Activated CD4-positive, alpha-beta T cell treated with anti-CD3 and anti-CD28 coated beads, Interleukin-2, amount 10 ng/mL, durations not matched to agents 7 days and 5 days (primary cell): Measurements from ENCODE around the gene KCNH1. TPM values are rescaled to one million over a fixed set of nuclear protein-coding genes. Genes with fewer than 3 reads are reported as not detected.

ENCODE experiments used
- CTCF ChIA-PET: fragments of 350-600 bp; sonication (Branson Sonifier 250); formaldehyde crosslinking; loops from one replicate; lab custom pipeline; 2021; ENCODE audit warnings: antibody characterized with exemption; lab: Charles Lee
- POLR2A ChIA-PET: fragments of 350-600 bp; sonication (Branson Sonifier 250); formaldehyde crosslinking; loops from one replicate; lab custom pipeline; 2021; ENCODE audit warnings: antibody characterized with exemption; lab: Charles Lee
- DNase-seq: peaks from one replicate; pipeline ENCODE4 v3.0.0-alpha.2; 2020
- H3K27ac Mint-ChIP-seq: one replicate; pipeline ENCODE4 v1.8.0; 2021; ENCODE audit warnings: mild to moderate bottlenecking, moderate library complexity, mixed read lengths
- H3K27me3 Mint-ChIP-seq: one replicate; pipeline ENCODE4 v1.8.0; 2021; ENCODE audit warnings: mixed read lengths
- H3K36me3 Mint-ChIP-seq: one replicate; pipeline ENCODE4 v1.8.0; 2021; ENCODE audit warnings: low read depth, mixed read lengths
- H3K4me1 Mint-ChIP-seq: one replicate; pipeline ENCODE4 v1.8.0; 2021; ENCODE audit warnings: mixed read lengths
- H3K4me3 Mint-ChIP-seq: one replicate; pipeline ENCODE4 v1.8.0; 2021; ENCODE audit warnings: mild to moderate bottlenecking, moderate library complexity, mixed read lengths
- H3K9me3 Mint-ChIP-seq: one replicate; pipeline ENCODE4 v1.8.0; 2021; ENCODE audit warnings: mixed read lengths
- total RNA-seq, 2 experiments: library from RNA; stranded (reverse); gene quantifications; one replicate each; pipeline ENCODE4 v1.2.3, GENCODE V29; 2021

KCNH1 gene
- total RNA-seq, 2 experiments from 2014 or later: not detected

- H3K9me3 Mint-ChIP-seq: no peaks in the 10 kb centered on the region
- CTCF ChIA-PET: no interaction called here
- no peaks in the 10 kb centered on the region for H3K36me3 Mint-ChIP-seq
- no peak overlapping the region for H3K27ac Mint-ChIP-seq
- POLR2A ChIA-PET: no interaction called here
- no peak overlapping the region for H3K4me3 Mint-ChIP-seq
- H3K27me3 Mint-ChIP-seq: peaks cover 1% of the 10 kb centered on the region
- peaks cover 16% of the 10 kb centered on the region for H3K4me1 Mint-ChIP-seq
- no peak for DNase-seq
Observed at GRCh38 chr1:210691039-210691610, 442.8 kb downstream of the KCNH1 start.

GRCh38 chr1:210690236-210690635 lies 443.7 kb downstream of the KCNH1 start:
- H3K27ac Mint-ChIP-seq: no peak overlapping the region
- ChIA-PET POLR2A (no interaction called here), CTCF (no interaction called here)
- no peak overlapping the region for H3K4me3 Mint-ChIP-seq
- no peaks in the 10 kb centered on the region for H3K36me3 Mint-ChIP-seq
- peaks cover 1% of the 10 kb centered on the region for H3K27me3 Mint-ChIP-seq
- DNase-seq: no peak
- H3K9me3 Mint-ChIP-seq: no peaks in the 10 kb centered on the region
- H3K4me1 Mint-ChIP-seq: peaks cover 15% of the 10 kb centered on the region

- no peaks in the 10 kb centered on the region for H3K9me3 Mint-ChIP-seq
- peaks cover 15% of the 10 kb centered on the region for H3K4me1 Mint-ChIP-seq
- ChIA-PET POLR2A (no interaction called here), CTCF (no interaction called here)
- H3K4me3 Mint-ChIP-seq: no peak overlapping the region
- no peaks in the 10 kb centered on the region for H3K36me3 Mint-ChIP-seq
- H3K27me3 Mint-ChIP-seq: peaks cover 1% of the 10 kb centered on the region
- H3K27ac Mint-ChIP-seq: no peak overlapping the region
- no peak for DNase-seq
Observed at GRCh38 chr1:210689826-210690225, 444.1 kb downstream of the KCNH1 start.

GRCh38 chr1:210688512-210689234 lies 445.3 kb downstream of the KCNH1 start:
- Mint-ChIP-seq H3K27me3 (no peaks in the 10 kb centered on the region), H3K4me1 (peaks cover 15% of the 10 kb centered on the region), H3K36me3 (no peaks in the 10 kb centered on the region), H3K9me3 (no peaks in the 10 kb centered on the region), H3K27ac (no peak overlapping the region), H3K4me3 (no peak overlapping the region)
- ChIA-PET POLR2A (no interaction called here), CTCF (no interaction called here)
- DNase-seq: no peak

GRCh38 chr1:210687582-210688279 lies 446.2 kb downstream of the KCNH1 start:
- no peaks in the 10 kb centered on the region for H3K27me3 Mint-ChIP-seq
- no peaks in the 10 kb centered on the region for H3K36me3 Mint-ChIP-seq
- no peaks in the 10 kb centered on the region for H3K9me3 Mint-ChIP-seq
- POLR2A ChIA-PET: no interaction called here
- peaks cover 8% of the 10 kb centered on the region for H3K4me1 Mint-ChIP-seq
- CTCF ChIA-PET: no interaction called here
- no peak overlapping the region for H3K4me3 Mint-ChIP-seq
- no peak overlapping the region for H3K27ac Mint-ChIP-seq
- DNase-seq: no peak

- H3K9me3 Mint-ChIP-seq: no peaks in the 10 kb centered on the region
- POLR2A ChIA-PET: no interaction called here
- CTCF ChIA-PET: no interaction called here
- peaks cover 3% of the 10 kb centered on the region for H3K4me1 Mint-ChIP-seq
- H3K27ac Mint-ChIP-seq: no peak overlapping the region
- H3K36me3 Mint-ChIP-seq: no peaks in the 10 kb centered on the region
- H3K27me3 Mint-ChIP-seq: no peaks in the 10 kb centered on the region
- no peak for DNase-seq
- no peak overlapping the region for H3K4me3 Mint-ChIP-seq
Observed at GRCh38 chr1:210686841-210687240, 447.1 kb downstream of the KCNH1 start.

GRCh38 chr1:210685295-210685650 lies 448.7 kb downstream of the KCNH1 start:
- Mint-ChIP-seq H3K4me1 (peaks cover 3% of the 10 kb centered on the region), H3K4me3 (no peak overlapping the region), H3K36me3 (no peaks in the 10 kb centered on the region), H3K27ac (no peak overlapping the region), H3K27me3 (no peaks in the 10 kb centered on the region), H3K9me3 (no peaks in the 10 kb centered on the region)
- DNase-seq: no peak
- CTCF ChIA-PET: no interaction called here
- POLR2A ChIA-PET: no interaction called here

- DNase-seq: no peak
- H3K9me3 Mint-ChIP-seq: no peaks in the 10 kb centered on the region
Observed at GRCh38 chr1:210684466-210685294, 449.3 kb downstream of the KCNH1 start.

GRCh38 chr1:210683403-210684047 lies 450.4 kb downstream of the KCNH1 start:
- ChIA-PET POLR2A (no interaction called here), CTCF (interaction anchor here (1.1 kb wide), 1 partner anchor 9 kb away, joined by 3 read pairs; no protein-coding TSS in a partner anchor)
- Mint-ChIP-seq H3K27ac (no peak overlapping the region), H3K27me3 (no peaks in the 10 kb centered on the region), H3K4me1 (peaks cover 2% of the 10 kb centered on the region), H3K4me3 (no peak overlapping the region), H3K9me3 (no peaks in the 10 kb centered on the region), H3K36me3 (no peaks in the 10 kb centered on the region)
- DNase-seq: no peak

More at GRCh38 chr1:210684466-210685294, 449.3 kb downstream of the KCNH1 start:
- Mint-ChIP-seq H3K27me3 (no peaks in the 10 kb centered on the region), H3K36me3 (no peaks in the 10 kb centered on the region), H3K27ac (no peak overlapping the region), H3K4me3 (no peak overlapping the region), H3K4me1 (peaks cover 3% of the 10 kb centered on the region)
- ChIA-PET CTCF (interaction anchor here (1.1 kb wide), 1 partner anchor 8 kb away, joined by 3 read pairs; no protein-coding TSS in a partner anchor), POLR2A (no interaction called here)

GRCh38 chr1:210681158-210681557 lies 452.8 kb downstream of the KCNH1 start:
- no peaks in the 10 kb centered on the region for H3K4me1 Mint-ChIP-seq
- H3K27ac Mint-ChIP-seq: no peak overlapping the region
- H3K36me3 Mint-ChIP-seq: no peaks in the 10 kb centered on the region
- ChIA-PET CTCF (no interaction called here), POLR2A (no interaction called here)
- no peaks in the 10 kb centered on the region for H3K27me3 Mint-ChIP-seq
- no peak for DNase-seq
- no peak overlapping the region for H3K4me3 Mint-ChIP-seq
- H3K9me3 Mint-ChIP-seq: no peaks in the 10 kb centered on the region

GRCh38 chr1:210678306-210678705 lies 455.6 kb downstream of the KCNH1 start:
- DNase-seq: no peak
- Mint-ChIP-seq H3K4me3 (no peak overlapping the region), H3K36me3 (no peaks in the 10 kb centered on the region), H3K27me3 (no peaks in the 10 kb centered on the region), H3K4me1 (no peaks in the 10 kb centered on the region), H3K27ac (no peak overlapping the region), H3K9me3 (no peaks in the 10 kb centered on the region)
- CTCF ChIA-PET: interaction anchor here (0.6 kb wide), 1 partner anchor 1254 kb away, joined by 3 read pairs; no protein-coding TSS in a partner anchor
- POLR2A ChIA-PET: no interaction called here

- Mint-ChIP-seq H3K36me3 (no peaks in the 10 kb centered on the region), H3K27ac (no peak overlapping the region), H3K4me3 (no peak overlapping the region), H3K27me3 (no peaks in the 10 kb centered on the region), H3K9me3 (no peaks in the 10 kb centered on the region), H3K4me1 (no peaks in the 10 kb centered on the region)
- ChIA-PET CTCF (no interaction called here), POLR2A (no interaction called here)
- DNase-seq: no peak
Observed at GRCh38 chr1:210677533-210677932, 456.4 kb downstream of the KCNH1 start.
